Smooth muscle cell (in vitro differentiated cells): ENCODE measurements around the gene SHOC2. TPM values are rescaled to one million over a fixed set of nuclear protein-coding genes. Genes with fewer than 3 reads are reported as not detected.

Experiments
- DNase-seq: peaks from one replicate; lab custom pipeline; 2025; ENCODE audit not compliant: unreplicated experiment; lab: John Stamatoyannopoulos, UW
- H2AFZ ChIP-seq: fragments of 200-600 bp; sonication (generic); 2 replicates; pipeline ENCODE4 v1.6.0; 2016; ENCODE audit warnings: antibody characterized with exemption, low read depth, mild to moderate bottlenecking
- H3F3A ChIP-seq: fragments of 200-600 bp; sonication (generic); 2 replicates; pipeline ENCODE4 v1.6.0; 2017; ENCODE audit warnings: antibody characterized with exemption, low read depth
- H3K27ac ChIP-seq: fragments of 200-600 bp; sonication (generic); 2 replicates; pipeline ENCODE4 v1.5.1; 2016; ENCODE audit warnings: low read depth, mild to moderate bottlenecking
- H3K27me3 ChIP-seq: fragments of 200-600 bp; sonication (generic); 2 replicates; pipeline ENCODE4 v1.6.1; 2016; ENCODE audit warnings: low read depth, mild to moderate bottlenecking
- H3K36me3 ChIP-seq: fragments of 200-600 bp; sonication (generic); 2 replicates; pipeline ENCODE4 v1.5.1; 2016; ENCODE audit warnings: low read depth
- H3K4me1 ChIP-seq: fragments of 200-600 bp; sonication (generic); 2 replicates; pipeline ENCODE4 v1.5.1; 2016; ENCODE audit warnings: low read depth
- H3K4me2 ChIP-seq: fragments of 200-600 bp; sonication (generic); 2 replicates; pipeline ENCODE4 v1.6.0; 2016; ENCODE audit warnings: mild to moderate bottlenecking
- H3K4me3 ChIP-seq: fragments of 200-600 bp; sonication (generic); 2 replicates; pipeline ENCODE4 v1.5.1; 2016; ENCODE audit warnings: mild to moderate bottlenecking
- H3K79me2 ChIP-seq: fragments of 200-600 bp; sonication (generic); 2 replicates; pipeline ENCODE4 v1.6.0; 2016; ENCODE audit warnings: low read depth, mild to moderate bottlenecking
- H3K9ac ChIP-seq: fragments of 200-600 bp; sonication (generic); 2 replicates; pipeline ENCODE4 v1.6.0; 2016; ENCODE audit warnings: low read depth
- H3K9me3 ChIP-seq: fragments of 200-600 bp; sonication (generic); replicated peaks from 2 replicates; pipeline ENCODE4 v1.5.1; 2016; ENCODE audit warnings: low read depth
- H4K20me1 ChIP-seq: fragments of 200-600 bp; sonication (generic); 2 replicates; pipeline ENCODE4 v1.6.0; 2016; ENCODE audit warnings: low read depth
- WGBS: methylation state at CpG from one replicate; pipeline ENCODE4 v1.1.7; 2016; ENCODE audit warnings: low lambda C conversion rate; 5-methylcytosine and 5-hydroxymethylcytosine counted together
- polyA plus RNA-seq: library from polyadenylated mRNA; unstranded; fragments of >200 nt; fragmentation: Nextera tagmentation; extraction: Ambion mirVana; gene quantifications from 2 replicates; pipeline ENCODE4 v1.2.1, GENCODE V29; 2016
- total RNA-seq: library from RNA; depleted of rRNA; stranded (reverse); fragments of >200 nt; gene quantifications from 2 replicates; pipeline ENCODE4 v1.2.3, GENCODE V29; 2014
- TF ChIP-seq, protein P1 (sequence below): fragments of 200-600 bp; sonication (generic); IDR thresholded peaks from 2 replicates; pipeline ENCODE4 v1.5.1; 2017; ENCODE audit warnings: borderline replicate concordance, mild to moderate bottlenecking, antibody characterized with exemption; ENCODE audit not compliant: insufficient read depth, poor library complexity, severe bottlenecking

SHOC2 gene
- total RNA-seq (45.1 and 54.4 TPM in 2 replicates), polyA plus RNA-seq (19.3 and 22.7 TPM in 2 replicates)

DNA sequence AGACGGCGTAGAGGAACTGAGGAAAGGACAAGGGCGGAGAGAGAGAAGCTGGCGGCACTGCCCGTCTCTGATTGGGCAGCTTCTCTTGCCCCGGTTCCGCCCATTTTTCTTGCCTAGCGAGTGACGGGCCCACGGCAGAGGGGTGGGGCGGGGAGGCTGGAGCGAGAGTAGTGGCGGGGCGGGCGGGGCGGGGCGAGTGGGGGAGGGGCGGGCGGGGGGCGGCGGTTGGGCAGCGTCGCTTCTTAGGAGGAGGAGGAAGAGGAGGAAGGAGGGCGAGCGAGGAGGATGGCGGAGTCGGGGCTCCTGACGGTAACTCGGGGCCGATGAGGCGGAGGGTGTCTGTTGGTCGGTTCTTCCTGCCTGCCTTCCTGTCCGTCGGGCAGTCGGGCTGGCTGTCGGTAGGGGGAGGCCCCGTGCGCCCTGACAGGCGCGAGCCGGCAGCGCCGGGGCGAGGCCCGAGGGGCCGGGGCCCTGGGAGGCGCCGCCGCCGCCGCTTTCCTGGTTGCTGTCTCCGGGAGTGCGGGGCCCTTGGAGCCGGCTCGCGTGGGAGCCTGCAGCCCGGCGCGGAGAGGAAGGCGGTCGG, at the start of gene SHOC2:
Gene SHOC2, plus strand, starts transcription at position 256 of the 583 bp plus-strand sequence. CDS start 44,755 bp downstream, outside the sequence.
- Histone ChIP-seq H3K4me2 (peak within 1 kb of the TSS; percentile 95), H3K9ac (peak within 1 kb of the TSS; percentile 99), H3K27me3 (no peaks in the 10 kb centered on the region), H3K4me3 (peak within 1 kb of the TSS; percentile 81), H2AFZ (peak within 1 kb of the TSS; percentile 73), H3K36me3 (no peaks in the 10 kb centered on the region), H4K20me1 (peaks cover 46% of the 10 kb centered on the region), H3K79me2 (peaks cover 52% of the 10 kb centered on the region), H3K9me3 (no peaks in the 10 kb centered on the region), H3K4me1 (peaks cover 28% of the 10 kb centered on the region), H3F3A (peaks cover 8% of the 10 kb centered on the region), H3K27ac (peak within 1 kb of the TSS; percentile 99)
- under 1% methylated on average over 40 of the region's 61 CpGs for WGBS
- TF ChIP-seq, protein P1, sequence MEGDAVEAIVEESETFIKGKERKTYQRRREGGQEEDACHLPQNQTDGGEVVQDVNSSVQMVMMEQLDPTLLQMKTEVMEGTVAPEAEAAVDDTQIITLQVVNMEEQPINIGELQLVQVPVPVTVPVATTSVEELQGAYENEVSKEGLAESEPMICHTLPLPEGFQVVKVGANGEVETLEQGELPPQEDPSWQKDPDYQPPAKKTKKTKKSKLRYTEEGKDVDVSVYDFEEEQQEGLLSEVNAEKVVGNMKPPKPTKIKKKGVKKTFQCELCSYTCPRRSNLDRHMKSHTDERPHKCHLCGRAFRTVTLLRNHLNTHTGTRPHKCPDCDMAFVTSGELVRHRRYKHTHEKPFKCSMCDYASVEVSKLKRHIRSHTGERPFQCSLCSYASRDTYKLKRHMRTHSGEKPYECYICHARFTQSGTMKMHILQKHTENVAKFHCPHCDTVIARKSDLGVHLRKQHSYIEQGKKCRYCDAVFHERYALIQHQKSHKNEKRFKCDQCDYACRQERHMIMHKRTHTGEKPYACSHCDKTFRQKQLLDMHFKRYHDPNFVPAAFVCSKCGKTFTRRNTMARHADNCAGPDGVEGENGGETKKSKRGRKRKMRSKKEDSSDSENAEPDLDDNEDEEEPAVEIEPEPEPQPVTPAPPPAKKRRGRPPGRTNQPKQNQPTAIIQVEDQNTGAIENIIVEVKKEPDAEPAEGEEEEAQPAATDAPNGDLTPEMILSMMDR = peak; percentile 19
- peak; percentile 89 for DNase-seq

DNA sequence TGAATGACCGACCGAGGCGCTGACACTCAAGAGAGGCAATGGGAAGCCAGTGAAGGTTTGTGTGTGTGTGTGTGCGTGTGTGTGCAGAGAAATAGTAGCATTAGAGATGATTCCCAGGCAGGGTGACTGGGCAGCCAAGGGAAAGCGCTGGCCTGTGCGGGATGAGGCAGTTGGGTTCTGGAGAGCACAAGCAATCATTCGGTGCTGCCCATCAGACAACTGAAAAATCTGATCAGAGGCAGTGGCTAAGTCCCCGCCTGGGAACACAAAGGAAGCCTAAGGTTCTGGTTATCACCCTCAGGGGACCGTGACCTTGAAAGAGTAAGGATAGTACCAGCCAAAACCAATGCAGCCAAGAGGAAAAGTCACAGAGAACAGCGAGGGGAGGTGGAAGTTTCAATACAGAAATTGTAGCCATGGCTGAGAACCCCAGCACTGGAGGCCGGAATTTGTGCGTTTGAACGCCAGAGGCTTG, 48.5 kb upstream of the SHOC2 start:
- Histone ChIP-seq H3K36me3 (no peaks in the 10 kb centered on the region), H3K27ac (peak overlapping the region; percentile 91), H2AFZ (peak overlapping the region; percentile 97), H3K79me2 (peaks cover 33% of the 10 kb centered on the region), H3K9me3 (no peaks in the 10 kb centered on the region), H3F3A (peaks cover 6% of the 10 kb centered on the region), H3K4me2 (peak overlapping the region; percentile 96), H3K4me1 (peaks cover 27% of the 10 kb centered on the region), H3K4me3 (peak overlapping the region; percentile 79), H3K27me3 (no peaks in the 10 kb centered on the region), H4K20me1 (peaks cover 27% of the 10 kb centered on the region), H3K9ac (peak overlapping the region; percentile 20)
- no peak for DNase-seq
- TF ChIP-seq, protein P1 = no peak
- WGBS = 70% methylated on average over 13 of the region's 13 CpGs

- Histone ChIP-seq H3K4me1 (peaks cover 27% of the 10 kb centered on the region), H3K9me3 (no peaks in the 10 kb centered on the region), H3K9ac (peak within 1 kb of the TSS; percentile 95), H3K27me3 (no peaks in the 10 kb centered on the region), H3K79me2 (peaks cover 39% of the 10 kb centered on the region), H3K36me3 (no peaks in the 10 kb centered on the region), H3K4me2 (peak within 1 kb of the TSS; percentile 96), H3K4me3 (peak within 1 kb of the TSS; percentile 79), H3K27ac (peak within 1 kb of the TSS; percentile 91), H2AFZ (peak within 1 kb of the TSS; percentile 97), H3F3A (peaks cover 6% of the 10 kb centered on the region), H4K20me1 (peaks cover 33% of the 10 kb centered on the region)
- DNase-seq = peak; percentile 97
- TF ChIP-seq, protein P1 = no peak
- WGBS = 3% methylated on average over 42 of the region's 47 CpGs
Measured at GRCh38 chr10:110871298-110872084, 47.9 kb upstream of the SHOC2 start, which contains the start of gene PDCD4. PDCD4 (plus strand) TSS chr10:110871928; CDS start chr10:110876028, 4,100 bp downstream.
